DOHH2 (cell line): ENCODE measurements around the gene RIOK3.
A peak's percentile ranks its signal among the peaks of the same experiment; 100 is the strongest.
"Not testable (repeated sequence)": the region's sequence is repeated elsewhere in the genome, so short reads cannot be mapped to it uniquely, and the experiment has no call there.

Experiments used
- H3F3A ChIP-seq: fragments of 200-600 bp; sonication (generic), shearing (Covaris generic); 2 replicates; pipeline ENCODE4 v1.6.0; 2016; ENCODE audit warnings: antibody characterized with exemption, mild to moderate bottlenecking; ENCODE audit not compliant: control insufficient read depth, insufficient read depth
- H3K27ac ChIP-seq: fragments of 200-600 bp; sonication (generic); 2 replicates; pipeline ENCODE4 v1.5.1; 2014; ENCODE audit warnings: low read depth, mild to moderate bottlenecking, low read length, moderate library complexity
- H3K27me3 ChIP-seq: fragments of 200-600 bp; sonication (generic); 2 replicates; pipeline ENCODE4 v1.6.1; 2014; ENCODE audit warnings: mild to moderate bottlenecking, low read length, mixed read lengths; ENCODE audit not compliant: control insufficient read depth
- H3K36me3 ChIP-seq: fragments of 200-600 bp; sonication (generic); 2 replicates; pipeline ENCODE4 v1.6.1; 2014; ENCODE audit warnings: mild to moderate bottlenecking, low read length, moderate library complexity, mixed read lengths; ENCODE audit not compliant: control insufficient read depth
- H3K4me1 ChIP-seq: fragments of 200-600 bp; sonication (generic); 2 replicates; pipeline ENCODE4 v1.6.1; 2014; ENCODE audit warnings: mild to moderate bottlenecking, low read length, mixed read lengths; ENCODE audit not compliant: control insufficient read depth
- H3K4me2 ChIP-seq: fragments of 200-600 bp; sonication (generic); 2 replicates; pipeline ENCODE4 v1.6.0; 2014; ENCODE audit warnings: mild to moderate bottlenecking, low read length, moderate library complexity
- H3K4me3 ChIP-seq: fragments of 200-600 bp; sonication (generic); 2 replicates; pipeline ENCODE4 v1.5.1; 2014; ENCODE audit warnings: mild to moderate bottlenecking, low read length, mixed read lengths
- H3K79me2 ChIP-seq: fragments of 200-600 bp; sonication (generic); 2 replicates; pipeline ENCODE4 v1.6.1; 2014; ENCODE audit warnings: mild to moderate bottlenecking, low read length, mixed read lengths; ENCODE audit not compliant: control insufficient read depth
- H3K9me2 ChIP-seq: fragments of 200-600 bp; sonication (generic); replicated peaks from 2 replicates; pipeline ENCODE4 v1.6.1; 2014; ENCODE audit warnings: mild to moderate bottlenecking, low read length, mixed read lengths; ENCODE audit not compliant: control insufficient read depth
- H3K9me3 ChIP-seq: fragments of 200-600 bp; sonication (generic); 2 replicates; pipeline ENCODE4 v1.6.1; 2014; ENCODE audit warnings: antibody characterized with exemption, low read length, mixed read lengths; ENCODE audit not compliant: control insufficient read depth, insufficient read depth
- H4K20me1 ChIP-seq: fragments of 200-600 bp; sonication (generic); 2 replicates; pipeline ENCODE4 v1.6.0; 2014; ENCODE audit warnings: low read depth, mild to moderate bottlenecking, antibody characterized with exemption, low read length, moderate library complexity; ENCODE audit not compliant: control insufficient read depth, insufficient read depth
- EZH2phosphoT487 ChIP-seq: fragments of 200-600 bp; sonication (generic); IDR thresholded peaks from 2 replicates; pipeline ENCODE4 v1.6.1; 2017; ENCODE audit warnings: borderline replicate concordance, mild to moderate bottlenecking, antibody characterized with exemption, low read length, moderate library complexity, mixed read lengths
- TF ChIP-seq, protein P1 (sequence below): fragments of 200-600 bp; sonication (generic); IDR thresholded peaks from one replicate; pipeline ENCODE4 v1.5.1; 2014; ENCODE audit warnings: antibody characterized with exemption, mild to moderate bottlenecking, low read depth, low read length; ENCODE audit not compliant: poor library complexity, severe bottlenecking

Gene RIOK3

DNA sequence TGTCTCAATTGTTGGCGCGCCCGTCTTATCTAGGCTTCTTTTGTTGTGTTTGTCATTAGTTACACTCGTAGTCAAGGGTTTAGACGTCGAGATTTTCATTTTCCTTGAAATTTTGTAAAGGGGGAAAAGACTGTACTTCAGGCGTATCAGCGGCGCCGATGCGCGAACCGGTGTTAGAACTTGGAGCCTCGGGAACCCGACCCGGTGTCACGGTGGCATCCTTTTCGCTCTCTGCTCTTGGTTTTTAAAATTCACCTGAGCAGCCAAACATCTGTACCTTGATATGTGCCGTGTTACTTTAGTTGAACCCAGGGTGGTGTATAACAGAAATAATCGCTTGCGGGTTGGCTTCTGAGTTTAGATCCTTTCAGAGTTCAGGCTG lies 50.9 kb downstream of the RIOK3 start:
- peak overlapping the region; percentile 69 for H3K4me2 ChIP-seq

DNA sequence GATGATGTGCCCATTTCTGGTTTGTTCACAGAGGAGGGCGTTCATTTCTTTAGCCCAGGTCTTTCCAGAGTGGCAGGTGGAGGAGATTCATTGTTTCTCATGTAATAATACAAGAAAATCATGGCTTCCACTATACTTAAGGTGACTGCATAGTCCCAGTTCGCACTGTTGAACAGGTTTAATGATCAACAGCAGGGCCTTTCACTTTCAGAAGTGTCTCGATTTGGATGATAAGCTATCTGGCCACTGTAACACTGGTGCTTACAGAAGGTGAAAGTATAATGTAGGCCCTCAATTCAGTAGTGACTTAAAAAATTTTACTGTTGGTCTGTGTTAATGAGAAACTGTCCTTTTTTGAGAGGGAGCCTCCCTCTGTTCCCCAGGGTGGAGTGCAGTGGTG lies 51.6 kb downstream of the RIOK3 start:
- H3K9me2 ChIP-seq, result no peaks in the 10 kb centered on the region
- H4K20me1 ChIP-seq, result no peaks in the 10 kb centered on the region
- no peaks in the 10 kb centered on the region for H3K9me3 ChIP-seq
- H3K27ac ChIP-seq, result no peak overlapping the region
- H3K4me3 ChIP-seq, result peak overlapping the region; percentile 91
- H3K79me2 ChIP-seq, result peaks cover 45% of the 10 kb centered on the region
- H3K4me2 ChIP-seq, result peak overlapping the region; percentile 69
- no peak for TF ChIP-seq EZH2phosphoT487
- TF ChIP-seq, protein P1, sequence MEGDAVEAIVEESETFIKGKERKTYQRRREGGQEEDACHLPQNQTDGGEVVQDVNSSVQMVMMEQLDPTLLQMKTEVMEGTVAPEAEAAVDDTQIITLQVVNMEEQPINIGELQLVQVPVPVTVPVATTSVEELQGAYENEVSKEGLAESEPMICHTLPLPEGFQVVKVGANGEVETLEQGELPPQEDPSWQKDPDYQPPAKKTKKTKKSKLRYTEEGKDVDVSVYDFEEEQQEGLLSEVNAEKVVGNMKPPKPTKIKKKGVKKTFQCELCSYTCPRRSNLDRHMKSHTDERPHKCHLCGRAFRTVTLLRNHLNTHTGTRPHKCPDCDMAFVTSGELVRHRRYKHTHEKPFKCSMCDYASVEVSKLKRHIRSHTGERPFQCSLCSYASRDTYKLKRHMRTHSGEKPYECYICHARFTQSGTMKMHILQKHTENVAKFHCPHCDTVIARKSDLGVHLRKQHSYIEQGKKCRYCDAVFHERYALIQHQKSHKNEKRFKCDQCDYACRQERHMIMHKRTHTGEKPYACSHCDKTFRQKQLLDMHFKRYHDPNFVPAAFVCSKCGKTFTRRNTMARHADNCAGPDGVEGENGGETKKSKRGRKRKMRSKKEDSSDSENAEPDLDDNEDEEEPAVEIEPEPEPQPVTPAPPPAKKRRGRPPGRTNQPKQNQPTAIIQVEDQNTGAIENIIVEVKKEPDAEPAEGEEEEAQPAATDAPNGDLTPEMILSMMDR, result no peak
- H3K27me3 ChIP-seq, result no peaks in the 10 kb centered on the region
- H3K4me1 ChIP-seq, result peaks cover 32% of the 10 kb centered on the region
- peaks cover 34% of the 10 kb centered on the region for H3K36me3 ChIP-seq
- H3F3A ChIP-seq, result 0 out of 2 replicates have a peak, but pooled peaks cover 2% of the 10 kb centered on the region

More for the DNA sequence above, 50.9 kb downstream of the RIOK3 start:
- Histone ChIP-seq H3F3A (0 out of 2 replicates have a peak, but pooled peaks cover 2% of the 10 kb centered on the region), H3K4me1 (peaks cover 40% of the 10 kb centered on the region), H3K36me3 (peaks cover 34% of the 10 kb centered on the region), H3K9me2 (no peaks in the 10 kb centered on the region), H3K27ac (peak overlapping the region; percentile 17; the same call in 1 of the 2 replicates), H3K27me3 (no peaks in the 10 kb centered on the region), H3K79me2 (peaks cover 45% of the 10 kb centered on the region), H3K4me3 (peak overlapping the region; percentile 91), H4K20me1 (no peaks in the 10 kb centered on the region), H3K9me3 (no peaks in the 10 kb centered on the region)
- TF ChIP-seq, protein P1, result no peak

DNA sequence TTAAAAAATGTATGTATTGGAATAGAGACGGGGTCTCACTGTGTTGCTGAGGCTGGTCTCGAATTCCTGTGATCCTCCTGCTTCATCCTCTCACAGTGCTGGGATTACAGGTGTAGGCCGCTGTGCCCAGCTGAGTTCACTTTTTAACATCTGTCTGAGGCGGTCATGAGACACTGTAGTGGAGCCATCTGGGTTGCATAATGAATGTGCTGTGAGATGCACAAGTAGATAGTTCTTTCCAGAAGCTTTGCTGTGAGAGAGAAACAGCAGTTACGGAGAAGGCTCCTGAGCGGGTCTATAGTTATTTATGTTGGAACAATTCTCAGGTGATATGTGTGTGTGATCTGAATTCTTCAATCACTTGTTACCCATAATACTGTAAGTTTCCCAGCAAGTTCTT lies 53.3 kb downstream of the RIOK3 start:
- no peak overlapping the region for H3K4me3 ChIP-seq
- TF ChIP-seq, protein P1, result no peak
- no peak for TF ChIP-seq EZH2phosphoT487
- H3F3A ChIP-seq, result no peaks in the 10 kb centered on the region
- H3K27me3 ChIP-seq, result no peaks in the 10 kb centered on the region
- no peak overlapping the region for H3K27ac ChIP-seq
- peaks cover 28% of the 10 kb centered on the region for H3K4me1 ChIP-seq
- H3K9me3 ChIP-seq, result no peaks in the 10 kb centered on the region
- H3K36me3 ChIP-seq, result peaks cover 47% of the 10 kb centered on the region
- H3K4me2 ChIP-seq, result no peak overlapping the region
- H3K79me2 ChIP-seq, result peaks cover 45% of the 10 kb centered on the region
- no peaks in the 10 kb centered on the region for H3K9me2 ChIP-seq
- H4K20me1 ChIP-seq, result no peaks in the 10 kb centered on the region

DNA sequence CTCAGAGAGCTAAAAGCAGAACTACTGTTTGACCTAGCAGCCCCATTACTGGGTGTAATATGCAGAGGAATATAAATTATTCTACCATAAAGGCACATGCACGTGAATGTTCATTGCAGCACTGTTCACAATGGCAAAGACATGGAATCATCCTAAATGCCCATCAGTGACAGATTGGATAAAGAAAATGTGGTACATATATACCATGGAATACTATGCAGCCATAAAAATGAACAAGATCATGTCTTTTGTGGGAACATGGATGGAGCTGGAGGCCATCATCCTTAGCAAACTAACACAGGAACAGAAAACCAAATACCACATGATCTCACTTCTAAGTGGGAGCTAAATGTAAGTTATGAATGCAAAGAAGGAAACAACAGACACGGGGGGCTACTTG lies 57.8 kb downstream of the RIOK3 start:
- peaks cover 20% of the 10 kb centered on the region for H3K79me2 ChIP-seq
- not testable (repeated sequence) for H3K4me3 ChIP-seq, H3K27ac ChIP-seq, H3K9me3 ChIP-seq, H4K20me1 ChIP-seq, H3F3A ChIP-seq, H3K9me2 ChIP-seq, H3K27me3 ChIP-seq, H3K4me2 ChIP-seq
- peaks cover 66% of the 10 kb centered on the region for H3K36me3 ChIP-seq
- peaks cover 16% of the 10 kb centered on the region for H3K4me1 ChIP-seq

DNA sequence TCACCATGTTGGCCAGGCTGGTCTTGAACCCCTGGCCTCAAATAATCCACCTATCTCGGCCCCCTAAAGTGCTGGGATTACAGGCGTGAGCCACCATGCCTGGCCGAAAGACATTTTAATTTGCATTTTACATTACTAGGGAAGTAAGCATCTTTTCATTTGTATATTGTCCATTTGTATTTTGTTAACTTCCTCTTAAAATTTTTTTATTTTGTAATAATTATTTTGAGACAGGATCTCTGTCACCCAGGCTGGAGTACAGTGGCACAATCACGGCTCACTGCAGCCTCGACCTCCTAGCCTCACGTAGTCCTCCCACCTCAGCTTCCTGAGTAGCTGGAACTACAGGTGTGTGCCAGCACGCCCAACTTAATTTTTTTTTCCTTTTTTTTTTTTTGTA lies 59.1 kb downstream of the RIOK3 start:
- Histone ChIP-seq H3K36me3 (peaks cover 67% of the 10 kb centered on the region), H3K4me1 (peaks cover 14% of the 10 kb centered on the region)
- not testable (repeated sequence) for H3K4me3 ChIP-seq, H3K4me2 ChIP-seq, H3K79me2 ChIP-seq, H3F3A ChIP-seq, H4K20me1 ChIP-seq, H3K27me3 ChIP-seq, H3K27ac ChIP-seq, H3K9me2 ChIP-seq, H3K9me3 ChIP-seq
